Measurements from ENCODE around the gene TMEM87A. TPM values are rescaled to one million over a fixed set of nuclear protein-coding genes. Genes with fewer than 3 reads are reported as not detected.

TMEM87A gene
- total and polyA plus RNA-seq, 2 of the 4 experiments (the other 2 are of a cell fraction): 16.6 to 45.3 TPM

GRCh38 chr15:42214600-42214999 is 58.6 kb downstream of the TMEM87A start:
- intact Hi-C loops (cut with micrococcal nuclease): loop anchor here (10.0 kb wide), 1 partner anchor 50 kb away; no protein-coding TSS in a partner anchor
- ChIA-PET CTCF (no interaction called here), POLR2A (ENCODE audit: unreplicated experiment) (no interaction called here)
- Histone ChIP-seq H2BK20ac (ENCODE audit: low read depth, low read length) (no peak overlapping the region), H2BK120ac (ENCODE audit: low read depth, low read length) (no peak overlapping the region), H3K79me1 (ENCODE audit: low read depth in 1 of 2, low read length in 2 of 2) (peaks cover 8 to 13% of the 10 kb centered on the region in 2 experiments; a peak in 2 of 4 replicates), H3K4me3 (ENCODE audit: insufficient read depth, low read depth, low read length) (no peak overlapping the region), H3K9me3 (ENCODE audit: control insufficient read depth, insufficient read depth, low read length) (no peaks in the 10 kb centered on the region), H4K5ac (ENCODE audit: low read depth, low read length) (no peak overlapping the region), H3K27me3 (ENCODE audit: control insufficient read depth, insufficient read depth, low read length) (no peaks in the 10 kb centered on the region), H3K27ac (ENCODE audit: insufficient read depth, low read length) (no peak overlapping the region), H2AFZ (replicated peaks; ENCODE audit: low read length, poor library complexity) (no peak overlapping the region), H3K4me1 (ENCODE audit: control insufficient read depth, insufficient read depth, low read length) (no peaks in the 10 kb centered on the region), H3K9ac (ENCODE audit: low read depth, low read length) (no peak overlapping the region), H3K4ac (ENCODE audit: low read depth, low read length) (no peak overlapping the region), H2BK5ac (ENCODE audit: low read depth, low read length, poor library complexity, severe bottlenecking) (no peak overlapping the region), H2BK15ac (ENCODE audit: low read depth, low read length) (no peak overlapping the region), H3K23ac (ENCODE audit: low read depth, low read length) (no peak overlapping the region), H3K4me2 (ENCODE audit: low read depth, low read length) (no peak overlapping the region), H4K91ac (ENCODE audit: insufficient read depth, low read depth, low read length) (no peak overlapping the region), H3K14ac (replicated peaks; ENCODE audit: low read depth, low read length) (no peak overlapping the region), H3K9me1 (ENCODE audit: insufficient read depth, low read length) (no peaks in the 10 kb centered on the region), H4K20me1 (ENCODE audit: insufficient read depth, low read length) (no peaks in the 10 kb centered on the region), H3K36me3 (ENCODE audit: control insufficient read depth, insufficient read depth, low read length) (peaks cover 24% of the 10 kb centered on the region), H3K18ac (ENCODE audit: low read depth, low read length) (no peak overlapping the region), H3K56ac (ENCODE audit: extremely low read depth, insufficient read depth, low read length) (no peak overlapping the region), H2AK5ac (ENCODE audit: low read depth, low read length) (no peak overlapping the region), H2AK9ac (replicated peaks; ENCODE audit: low read depth, low read length, poor library complexity) (no peak overlapping the region), H4K8ac (ENCODE audit: low read depth in 2 of 2, low read length in 2 of 2) (no peak overlapping the region)
- TF ChIP-seq CHD1 (IDR thresholded peaks at IDR 0.05; ENCODE audit: low read depth, low read length) (no peak), CTCF (conservative IDR thresholded peaks at IDR 0.05; ENCODE audit: low read depth, low read length) (no peak), POLR2A (IDR thresholded peaks at IDR 0.05; ENCODE audit: low read depth, low read length) (no peak), RFX5 (IDR thresholded peaks at IDR 0.05; ENCODE audit: low read depth, low read length) (no peak), CEBPB (IDR thresholded peaks at IDR 0.05; ENCODE audit: low read depth, low read length) (no peak), NFE2L2 (IDR thresholded peaks at IDR 0.05; ENCODE audit: low read depth, low read length) (no peak), MAZ (IDR thresholded peaks at IDR 0.05; ENCODE audit: borderline replicate concordance, low read depth, low read length) (no peak), MAFK (IDR thresholded peaks at IDR 0.05; ENCODE audit: low read depth, low read length) (no peak)
- dilution Hi-C loops (cut with HindIII; ENCODE audit: low sequenced_read_pairs, unreplicated experiment): no loop called here
- BruUV-seq (replicated peaks): no TSS peak
- ATAC-seq (ENCODE audit: low read depth): no peak
- DNase-seq: no peak
- WGBS, 2 experiments (ENCODE audit: extremely low coverage in 2 of 2, insufficient read length in 1 of 2): no CpG with 5 or more reads among the region's 1 CpG
- in situ Hi-C loops (cut with MboI; ENCODE audit: low sequenced_read_pairs): no loop called here

Data from IMR-90 (cell line).